Measurements from ENCODE around the gene REXO1.
"Not testable (repeated sequence)": the region's sequence is repeated elsewhere in the genome, so short reads cannot be mapped to it uniquely, and the experiment has no call there.

The REXO1 gene

DNA sequence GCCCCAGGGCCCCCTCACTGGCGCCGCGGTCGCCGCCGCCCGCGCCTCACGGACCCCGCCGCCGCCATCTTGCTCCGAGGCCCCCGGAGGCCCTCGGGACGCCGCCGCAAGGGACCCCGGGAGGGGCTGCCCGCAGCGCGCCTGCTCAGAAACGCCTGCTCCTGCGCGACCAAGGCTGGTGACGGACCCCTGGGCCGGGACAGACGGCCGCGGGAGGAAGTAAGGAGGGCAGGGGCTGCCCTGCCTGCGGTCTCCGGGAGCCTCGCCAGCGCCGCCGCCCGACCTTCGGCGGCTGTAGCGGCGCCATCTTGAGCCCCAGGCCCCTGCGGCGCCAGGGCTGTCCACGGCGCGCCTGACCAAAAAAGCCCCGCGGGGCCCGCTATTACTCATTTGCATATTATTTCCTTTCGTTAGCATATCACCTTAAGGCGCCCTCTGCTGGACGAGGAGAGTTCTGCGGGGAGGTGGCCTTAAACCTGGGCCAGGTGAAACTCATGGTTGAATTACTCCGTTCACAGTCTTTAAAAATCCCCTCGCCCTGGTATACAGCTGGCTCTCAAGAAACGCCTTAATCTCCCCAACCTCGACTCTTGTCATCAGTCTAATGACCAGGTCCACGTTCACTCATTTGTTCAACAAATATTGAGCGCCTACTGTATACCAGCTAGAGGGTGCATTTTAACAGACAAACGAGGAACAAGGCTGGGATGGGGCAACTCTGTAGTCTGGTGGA lies at the start of gene REXO1:
Gene REXO1, minus strand, starts transcription at position 85 of the 733 bp plus-strand sequence. CDS start 125 bp downstream, outside the sequence.
- H2AFZ ChIP-seq (ENCODE audit: low read length, unreplicated experiment), result peak within 1 kb of the TSS; percentile 12
- H3K79me2 ChIP-seq (ENCODE audit: control insufficient read depth, insufficient read depth, low read length, unreplicated experiment), result peaks cover 56% of the 10 kb centered on the region
- H3K27me3 ChIP-seq (ENCODE audit: insufficient read depth, low read length), result no peaks in the 10 kb centered on the region
- H3K4me1 ChIP-seq (ENCODE audit: control insufficient read depth, insufficient read depth, low read length, unreplicated experiment), result peaks cover 5% of the 10 kb centered on the region
- no peaks in the 10 kb centered on the region for H3K36me3 ChIP-seq (ENCODE audit: insufficient read depth, low read length)
- peak within 1 kb of the TSS; percentile 99 for H3K4me3 ChIP-seq (ENCODE audit: low read depth, low read length)
- H3K27ac ChIP-seq (ENCODE audit: low read depth, low read length), result peak within 1 kb of the TSS; percentile 99

GRCh38 chr19:1896508-1896907 lies 48.2 kb upstream of the REXO1 start:
- Histone ChIP-seq H3K79me2 (ENCODE audit: control insufficient read depth, insufficient read depth, low read length, unreplicated experiment) (no peaks in the 10 kb centered on the region), H3K27me3 (ENCODE audit: insufficient read depth, low read length) (no peaks in the 10 kb centered on the region), H3K27ac (ENCODE audit: low read depth, low read length) (no peak overlapping the region), H2AFZ (ENCODE audit: low read length, unreplicated experiment) (no peak overlapping the region), H3K4me3 (ENCODE audit: low read depth, low read length) (no peak overlapping the region), H3K36me3 (ENCODE audit: insufficient read depth, low read length) (no peaks in the 10 kb centered on the region), H3K4me1 (ENCODE audit: control insufficient read depth, insufficient read depth, low read length, unreplicated experiment) (no peaks in the 10 kb centered on the region)

DNA sequence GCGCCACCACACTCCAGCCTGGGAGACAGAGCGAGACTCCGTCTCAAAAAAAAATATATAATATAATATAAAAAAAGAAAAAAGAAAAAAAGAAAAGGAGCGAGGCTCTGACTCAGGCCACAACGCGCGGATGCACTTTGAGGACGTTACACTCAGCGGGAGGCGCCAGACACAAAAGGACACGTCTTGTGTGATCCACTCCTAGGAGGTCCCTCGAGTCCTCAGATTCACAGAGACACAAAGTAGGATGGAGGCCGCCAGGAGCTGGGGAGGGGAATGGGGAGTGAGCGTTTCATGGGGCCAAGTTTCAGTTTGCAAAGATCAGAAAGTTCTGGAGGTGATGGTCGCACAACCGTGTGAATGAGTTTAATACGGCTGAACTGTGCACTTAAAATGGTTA lies 45.5 kb upstream of the REXO1 start:
- H3K27ac ChIP-seq (ENCODE audit: low read depth, low read length), result no peak overlapping the region
- H2AFZ ChIP-seq (ENCODE audit: low read length, unreplicated experiment), result no peak overlapping the region
- H3K4me1 ChIP-seq (ENCODE audit: control insufficient read depth, insufficient read depth, low read length, unreplicated experiment), result no peaks in the 10 kb centered on the region
- H3K27me3 ChIP-seq (ENCODE audit: insufficient read depth, low read length), result no peaks in the 10 kb centered on the region
- H3K79me2 ChIP-seq (ENCODE audit: control insufficient read depth, insufficient read depth, low read length, unreplicated experiment), result no peaks in the 10 kb centered on the region
- H3K4me3 ChIP-seq (ENCODE audit: low read depth, low read length), result no peak overlapping the region
- H3K36me3 ChIP-seq (ENCODE audit: insufficient read depth, low read length), result no peaks in the 10 kb centered on the region

GRCh38 chr19:1889907-1890306 lies 41.6 kb upstream of the REXO1 start:
- Histone ChIP-seq H3K79me2 (ENCODE audit: control insufficient read depth, insufficient read depth, low read length, unreplicated experiment) (peaks cover under 1% of the 10 kb centered on the region), H3K27ac (ENCODE audit: low read depth, low read length) (no peak overlapping the region), H3K4me1 (ENCODE audit: control insufficient read depth, insufficient read depth, low read length, unreplicated experiment) (no peaks in the 10 kb centered on the region), H2AFZ (ENCODE audit: low read length, unreplicated experiment) (no peak overlapping the region), H3K27me3 (ENCODE audit: insufficient read depth, low read length) (no peaks in the 10 kb centered on the region), H3K36me3 (ENCODE audit: insufficient read depth, low read length) (no peaks in the 10 kb centered on the region), H3K4me3 (ENCODE audit: low read depth, low read length) (no peak overlapping the region)

DNA sequence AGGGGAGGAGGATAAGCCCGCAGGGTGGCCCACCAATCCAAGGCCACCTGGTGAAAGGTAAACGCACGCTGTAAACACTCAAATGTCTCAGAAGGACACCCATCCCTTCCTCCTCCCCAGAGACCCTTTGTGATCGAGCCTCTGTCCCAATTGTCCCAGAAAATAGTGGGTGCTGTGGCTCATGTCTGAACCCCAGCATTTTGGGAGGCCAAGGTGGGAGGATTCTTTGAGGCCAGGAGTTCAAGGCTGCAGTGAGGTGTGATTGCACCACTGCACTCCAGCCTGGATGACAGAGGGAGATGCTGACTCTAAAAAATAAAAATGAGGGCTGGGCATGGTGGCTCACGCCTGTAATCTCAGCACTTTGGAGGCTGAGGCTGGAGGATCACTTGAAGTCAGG lies 40.1 kb upstream of the REXO1 start:
- Histone ChIP-seq H3K79me2 (ENCODE audit: control insufficient read depth, insufficient read depth, low read length, unreplicated experiment) (peaks cover 16% of the 10 kb centered on the region), H3K4me3 (ENCODE audit: low read depth, low read length) (no peak overlapping the region), H3K4me1 (ENCODE audit: control insufficient read depth, insufficient read depth, low read length, unreplicated experiment) (peaks cover 7% of the 10 kb centered on the region), H3K27me3 (ENCODE audit: insufficient read depth, low read length) (no peaks in the 10 kb centered on the region), H2AFZ (ENCODE audit: low read length, unreplicated experiment) (no peak overlapping the region), H3K27ac (ENCODE audit: low read depth, low read length) (no peak overlapping the region), H3K36me3 (ENCODE audit: insufficient read depth, low read length) (no peaks in the 10 kb centered on the region)

DNA sequence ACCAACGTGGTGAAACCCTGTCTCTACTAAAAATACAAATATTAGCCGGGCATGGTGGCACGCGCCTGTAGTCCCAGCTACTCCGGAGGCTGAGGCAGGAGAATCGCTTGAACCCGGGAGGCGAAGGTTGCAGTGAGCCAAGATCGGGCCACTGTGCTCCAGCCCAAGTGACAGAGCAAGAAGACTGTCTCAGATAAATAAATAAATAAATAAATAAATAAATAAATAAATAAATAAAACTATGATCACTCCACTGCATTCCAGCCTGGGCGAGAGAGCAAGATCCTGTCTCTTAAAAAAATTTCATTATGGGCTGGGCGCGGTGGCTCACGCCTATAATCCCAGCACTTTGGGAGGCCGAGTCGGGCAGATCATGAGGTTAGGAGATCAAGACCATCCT lies 38.1 kb upstream of the REXO1 start:
- H3K79me2 ChIP-seq (ENCODE audit: control insufficient read depth, insufficient read depth, low read length, unreplicated experiment), result peaks cover 35% of the 10 kb centered on the region
- not testable (repeated sequence) for H3K27ac ChIP-seq (ENCODE audit: low read depth, low read length); H3K4me1 ChIP-seq (ENCODE audit: control insufficient read depth, insufficient read depth, low read length, unreplicated experiment); H3K36me3 ChIP-seq (ENCODE audit: insufficient read depth, low read length); H2AFZ ChIP-seq (ENCODE audit: low read length, unreplicated experiment); H3K27me3 ChIP-seq (ENCODE audit: insufficient read depth, low read length); H3K4me3 ChIP-seq (ENCODE audit: low read depth, low read length)

DNA sequence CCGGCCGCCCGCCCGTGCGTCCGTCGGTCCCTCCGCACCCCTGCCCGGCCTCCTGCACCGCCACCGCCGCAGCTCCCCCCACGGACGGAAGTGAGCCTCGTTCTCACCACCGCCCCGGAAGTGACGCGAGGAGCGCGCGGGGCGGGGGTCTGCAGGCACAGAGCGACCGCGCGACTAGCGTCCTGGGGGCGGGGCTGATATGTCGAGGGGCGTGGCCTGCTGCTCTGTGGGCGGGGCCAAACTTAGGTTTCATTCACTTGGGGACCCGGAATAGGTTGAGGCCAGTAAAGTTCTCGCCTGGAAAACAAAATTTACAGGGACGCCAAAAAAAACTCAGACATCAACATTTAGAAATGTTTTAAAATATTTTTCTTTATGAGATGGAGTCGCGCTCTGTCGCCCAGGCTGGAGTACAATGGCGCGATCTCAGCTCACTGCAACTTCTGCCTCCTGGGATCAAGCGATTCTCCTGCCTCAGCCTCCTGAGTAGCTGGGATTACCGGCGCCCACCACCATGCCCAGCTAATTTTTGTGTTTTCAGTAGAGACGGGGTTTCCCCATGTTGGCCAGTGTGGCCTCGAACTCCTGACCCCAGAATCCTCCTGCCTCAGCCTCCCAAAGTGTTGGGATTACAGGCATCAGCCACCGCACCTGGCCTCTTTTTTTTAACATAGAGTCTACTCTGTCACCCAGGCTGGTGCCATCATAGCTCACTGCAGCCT lies 37.3 kb upstream of the REXO1 start, which contains the start of gene ABHD17A:
Gene ABHD17A, minus strand, starts transcription at position 99 of the 722 bp plus-strand sequence. CDS start 3,930 bp downstream, outside the sequence.
- not testable (repeated sequence) for H2AFZ ChIP-seq (ENCODE audit: low read length, unreplicated experiment); H3K27me3 ChIP-seq (ENCODE audit: insufficient read depth, low read length); H3K4me1 ChIP-seq (ENCODE audit: control insufficient read depth, insufficient read depth, low read length, unreplicated experiment); H3K36me3 ChIP-seq (ENCODE audit: insufficient read depth, low read length)
- H3K4me3 ChIP-seq (ENCODE audit: low read depth, low read length), result peak within 1 kb of the TSS; percentile 97
- peaks cover 38% of the 10 kb centered on the region for H3K79me2 ChIP-seq (ENCODE audit: control insufficient read depth, insufficient read depth, low read length, unreplicated experiment)
- H3K27ac ChIP-seq (ENCODE audit: low read depth, low read length), result peak within 1 kb of the TSS; percentile 39; the same call in 1 of the 2 replicates

- Histone ChIP-seq H3K4me1 (ENCODE audit: control insufficient read depth, insufficient read depth, low read length, unreplicated experiment) (peaks cover 7% of the 10 kb centered on the region), H2AFZ (ENCODE audit: low read length, unreplicated experiment) (no peak overlapping the region), H3K36me3 (ENCODE audit: insufficient read depth, low read length) (no peaks in the 10 kb centered on the region), H3K4me3 (ENCODE audit: low read depth, low read length) (peak overlapping the region; percentile 97), H3K79me2 (ENCODE audit: control insufficient read depth, insufficient read depth, low read length, unreplicated experiment) (peaks cover 40% of the 10 kb centered on the region), H3K27me3 (ENCODE audit: insufficient read depth, low read length) (no peaks in the 10 kb centered on the region), H3K27ac (ENCODE audit: low read depth, low read length) (peak overlapping the region; percentile 39; the same call in 1 of the 2 replicates)
These were observed 36.5 kb upstream of the REXO1 start for GRCh38 chr19:1884719-1885334.

DNA sequence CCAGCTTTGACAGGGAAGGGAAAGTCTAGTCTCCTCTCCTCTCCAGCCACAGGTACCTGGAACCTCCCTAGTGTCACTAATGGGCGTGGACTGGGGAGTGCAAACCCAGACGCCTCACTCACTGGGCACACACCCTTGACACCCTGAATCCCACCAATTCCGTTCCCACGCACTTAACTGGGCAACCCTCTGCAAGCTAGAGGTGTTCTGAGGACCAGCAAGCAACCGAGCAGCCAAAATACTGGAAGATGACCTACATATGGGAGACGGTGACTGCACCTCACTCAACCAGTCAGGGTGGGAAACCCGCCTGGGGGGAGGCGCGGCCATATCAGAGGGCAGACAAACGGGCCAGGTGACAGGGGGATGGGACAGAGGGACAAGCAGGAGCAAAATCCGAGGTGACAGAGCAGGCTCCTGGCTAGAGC lies 36.0 kb upstream of the REXO1 start:
- Histone ChIP-seq H3K36me3 (ENCODE audit: insufficient read depth, low read length) (no peaks in the 10 kb centered on the region), H3K4me1 (ENCODE audit: control insufficient read depth, insufficient read depth, low read length, unreplicated experiment) (peaks cover 7% of the 10 kb centered on the region), H3K4me3 (ENCODE audit: low read depth, low read length) (peak overlapping the region; percentile 97), H3K27me3 (ENCODE audit: insufficient read depth, low read length) (no peaks in the 10 kb centered on the region), H3K79me2 (ENCODE audit: control insufficient read depth, insufficient read depth, low read length, unreplicated experiment) (peaks cover 40% of the 10 kb centered on the region), H2AFZ (ENCODE audit: low read length, unreplicated experiment) (no peak overlapping the region), H3K27ac (ENCODE audit: low read depth, low read length) (no peak overlapping the region)

GRCh38 chr19:1883784-1884183 lies 35.5 kb upstream of the REXO1 start:
- H3K79me2 ChIP-seq (ENCODE audit: control insufficient read depth, insufficient read depth, low read length, unreplicated experiment), result peaks cover 40% of the 10 kb centered on the region
- no peak overlapping the region for H3K27ac ChIP-seq (ENCODE audit: low read depth, low read length)

More at GRCh38 chr19:1883784-1884183, 35.5 kb upstream of the REXO1 start:
- Histone ChIP-seq H2AFZ (ENCODE audit: low read length, unreplicated experiment) (no peak overlapping the region), H3K4me3 (ENCODE audit: low read depth, low read length) (peak overlapping the region; percentile 97), H3K36me3 (ENCODE audit: insufficient read depth, low read length) (no peaks in the 10 kb centered on the region), H3K27me3 (ENCODE audit: insufficient read depth, low read length) (no peaks in the 10 kb centered on the region), H3K4me1 (ENCODE audit: control insufficient read depth, insufficient read depth, low read length, unreplicated experiment) (peaks cover 7% of the 10 kb centered on the region)
